GM12873 (cell line): ENCODE results near the gene CSF1R.

Source experiments
- CTCF ChIP-seq: IDR thresholded peaks from 2 replicates; pipeline ENCODE4 v1.5.1; 2012; ENCODE audit warnings: low read depth, mild to moderate bottlenecking, moderate library complexity, low read length, control low read depth; ENCODE audit not compliant: insufficient read depth; ENCODE audit errors: missing control alignments

The CSF1R gene

GRCh38 chr5:150120617-150121447 lies 34.5 kb upstream of the CSF1R start:
- TF ChIP-seq CTCF, result no peak

GRCh38 chr5:150120062-150120441 lies 33.7 kb upstream of the CSF1R start:
- no peak for TF ChIP-seq CTCF

- peak; percentile 38 for TF ChIP-seq CTCF
These were observed 33.2 kb upstream of the CSF1R start for GRCh38 chr5:150119421-150120061.

DNA sequence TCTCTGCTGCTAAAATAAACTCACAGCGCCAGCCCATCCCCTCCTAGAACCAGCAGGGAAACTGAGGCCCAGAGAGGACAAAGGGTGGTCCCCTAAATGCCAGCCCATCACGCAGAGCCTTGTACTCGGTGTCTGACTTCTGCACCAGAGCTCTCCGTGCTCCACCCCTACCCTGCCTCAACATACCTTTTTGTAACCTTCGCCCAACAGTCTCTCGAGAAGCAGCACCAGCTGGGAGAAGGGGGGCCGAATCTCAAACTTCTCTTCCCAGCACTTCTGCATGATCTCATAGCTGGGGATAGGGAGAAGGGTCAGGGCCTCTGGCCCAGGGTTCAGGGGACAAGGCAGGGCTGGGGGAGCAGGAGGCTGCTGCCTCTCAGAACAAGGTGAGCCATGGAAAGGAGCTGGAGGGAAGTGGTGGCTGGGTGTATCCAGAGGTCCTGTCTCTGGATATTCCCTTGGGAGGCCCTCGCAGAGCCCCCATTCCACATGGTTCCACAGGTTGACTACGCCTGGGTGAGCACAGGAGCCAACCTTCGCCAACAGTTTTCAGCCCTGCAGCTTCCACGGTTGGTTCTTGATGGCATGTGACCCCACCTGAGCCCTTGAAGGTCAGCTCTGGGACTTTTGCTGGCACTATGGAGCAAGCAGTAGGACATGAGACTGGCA lies 32.3 kb upstream of the CSF1R start:
- TF ChIP-seq CTCF, result no peak

GRCh38 chr5:150117945-150118560 lies 31.7 kb upstream of the CSF1R start:
- no peak for TF ChIP-seq CTCF

DNA sequence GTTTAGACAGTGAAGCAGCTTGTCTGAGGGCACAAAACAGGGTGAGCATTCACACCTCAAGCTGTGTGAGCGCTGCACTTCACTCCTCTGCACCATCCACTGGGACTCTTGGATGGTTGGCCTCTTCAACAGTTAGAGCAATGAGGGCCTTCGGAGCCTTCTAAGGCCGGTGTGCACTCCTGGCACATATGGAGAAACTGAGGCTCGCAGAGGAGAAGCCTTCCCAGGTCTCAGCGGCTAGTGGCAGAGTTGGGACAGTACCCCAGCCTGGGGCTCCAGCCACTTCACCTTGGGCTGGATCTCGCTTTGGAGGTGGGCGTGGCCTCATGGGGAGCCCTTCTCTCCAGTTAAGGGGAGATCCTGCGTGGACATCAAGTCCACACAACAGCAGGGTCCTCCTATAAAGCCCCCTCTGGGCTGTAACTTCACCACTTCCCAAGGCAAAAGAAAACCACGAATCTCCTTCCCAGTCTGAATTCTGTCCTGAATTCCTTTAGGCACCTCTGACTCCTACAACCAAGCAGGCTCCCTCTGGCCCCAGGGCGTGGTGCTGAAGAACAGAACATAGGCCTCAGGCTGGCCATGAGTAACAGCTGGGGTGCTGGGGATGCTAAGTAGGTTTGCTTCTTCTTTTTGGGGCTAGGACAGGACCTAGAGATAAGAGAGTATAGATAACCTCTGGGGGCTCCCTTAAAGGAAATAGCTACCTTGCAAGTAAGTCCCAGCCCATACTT lies 30.5 kb upstream of the CSF1R start:
- TF ChIP-seq CTCF, result no peak
